Fibroblast of lung (primary cell): ENCODE results near the gene KCNQ1OT1.

Source experiments
- CTCF ChIP-seq, 2 donors: IDR thresholded peaks in 1 of 2; conservative IDR thresholded peaks in 1 of 2; 1 replicate in 1 of 2; 2 replicates in 1 of 2; pipeline ENCODE4 v1.5.1; 2011 to 2012; ENCODE audit warnings: low read length in 2 of 2, control low read depth in 1 of 2, inconsistent platforms in 1 of 2, low read depth in 1 of 2, mild to moderate bottlenecking in 1 of 2
- EZH2 ChIP-seq: IDR thresholded peaks from 2 replicates; pipeline ENCODE4 v1.5.1; 2012; ENCODE audit warnings: low read length, control low read depth, mild to moderate bottlenecking; ENCODE audit errors: missing control alignments

- TF ChIP-seq CTCF (conservative IDR thresholded peaks at IDR 0.05 in 1 of 2, IDR thresholded peaks at IDR 0.05 in 1 of 2; ENCODE audit: low read depth in 1 of 2, low read length in 2 of 2) (no peak), EZH2 (no peak)
Observed at GRCh38 chr11:2590131-2590964, 109.4 kb downstream of the KCNQ1OT1 start.
